Caco-2 (cell line): Measurements from ENCODE around the gene CD33. TPM values are rescaled to one million over a fixed set of nuclear protein-coding genes. Genes with fewer than 3 reads are reported as not detected.

Experiments
- BruUV-seq: library from RNA; stranded (reverse); fragments of 400-500 nt; replicated peaks from 2 replicates; lab custom pipeline; 2021; lab: Mats Ljungman, UMichigan
- CTCF ChIA-PET: fragments of 300-600 bp; sonication (Branson Sonifier 250); formaldehyde crosslinking; loops from one replicate; lab custom pipeline; 2022; ENCODE audit warnings: antibody characterized with exemption; lab: Charles Lee
- POLR2A ChIA-PET: fragments of 300-600 bp; sonication (Branson Sonifier 250); formaldehyde crosslinking; loops from one replicate; lab custom pipeline; 2022; ENCODE audit warnings: antibody characterized with exemption; lab: Charles Lee
- DNase-seq, 2 experiments: peaks; one replicate each; pipeline versions ENCODE4 v3.0.0 to v3.0.0-alpha.2; 2020 to 2022
- H3K27me3 ChIP-seq: replicated peaks from 2 replicates; pipeline ENCODE4 v1.6.0; 2011; ENCODE audit warnings: low read length; ENCODE audit not compliant: control insufficient read depth, insufficient read depth
- H3K36me3 ChIP-seq: 2 replicates; pipeline ENCODE4 v1.5.1; 2011; ENCODE audit warnings: low read length; ENCODE audit not compliant: control insufficient read depth, insufficient read depth
- H3K4me1 ChIP-seq: fragments of 250-450 bp; sonication (Bioruptor Pico); 2 replicates; pipeline ENCODE4 v1.5.1; 2020; ENCODE audit warnings: mild to moderate bottlenecking
- H3K4me3 ChIP-seq: 2 replicates; pipeline ENCODE4 v1.5.1; 2011; ENCODE audit warnings: low read depth, mild to moderate bottlenecking, control low read depth, low read length
- H3K9me3 ChIP-seq: fragments of 250-450 bp; sonication (Bioruptor Pico); 2 replicates; pipeline ENCODE4 v1.5.1; 2020; ENCODE audit warnings: mild to moderate bottlenecking, moderate library complexity
- H3K27ac Mint-ChIP-seq: one replicate; pipeline ENCODE4 v1.8.0; 2022; ENCODE audit warnings: mixed read lengths; ENCODE audit not compliant: unreplicated experiment
- H3K27me3 Mint-ChIP-seq: one replicate; pipeline ENCODE4 v1.8.0; 2022; ENCODE audit warnings: mixed read lengths; ENCODE audit not compliant: insufficient read depth, unreplicated experiment
- H3K36me3 Mint-ChIP-seq: one replicate; pipeline ENCODE4 v1.8.0; 2022; ENCODE audit warnings: mild to moderate bottlenecking, mixed read lengths; ENCODE audit not compliant: insufficient read depth, unreplicated experiment
- H3K4me1 Mint-ChIP-seq: one replicate; pipeline ENCODE4 v1.8.0; 2022; ENCODE audit warnings: low read depth, mixed read lengths; ENCODE audit not compliant: unreplicated experiment
- H3K4me3 Mint-ChIP-seq: one replicate; pipeline ENCODE4 v1.8.0; 2022; ENCODE audit warnings: mild to moderate bottlenecking, moderate library complexity, mixed read lengths; ENCODE audit not compliant: unreplicated experiment
- H3K9me3 Mint-ChIP-seq: one replicate; pipeline ENCODE4 v1.8.0; 2022; ENCODE audit warnings: mixed read lengths; ENCODE audit not compliant: unreplicated experiment
- CTCF ChIP-seq, 2 experiments: fragments of 200-600 bp in 1 of 2; IDR thresholded peaks; 1 replicate in 1 of 2; 2 replicates in 1 of 2; pipeline versions ENCODE4 v1.5.1 to v1.8.0; 2011 to 2022; ENCODE audit warnings: antibody characterized with exemption in 1 of 2, control low read depth in 1 of 2, inconsistent platforms in 1 of 2, low read depth in 1 of 2, low read length in 1 of 2, mild to moderate bottlenecking in 1 of 2, moderate library complexity in 1 of 2; ENCODE audit not compliant: insufficient read depth in 1 of 2, severe bottlenecking in 1 of 2, unreplicated experiment in 1 of 2
- intact Hi-C: fragments of 100-400 bp; cut with micrococcal nuclease; formaldehyde crosslinking; loops from one replicate; pipeline ENCODE4 v1.10.0; 2022; ENCODE audit not compliant: unreplicated experiment
- total RNA-seq: library from RNA; stranded (reverse); gene quantifications from 2 replicates; pipeline ENCODE4 v1.2.3, GENCODE V29; 2022

The CD33 gene
- total RNA-seq, 1 experiment from 2014 or later: not detected

- Mint-ChIP-seq H3K27me3 (peaks cover 6% of the 10 kb centered on the region), H3K9me3 (peaks cover 9% of the 10 kb centered on the region), H3K27ac (no peak overlapping the region), H3K4me3 (no peak overlapping the region), H3K4me1 (no peaks in the 10 kb centered on the region), H3K36me3 (no peaks in the 10 kb centered on the region)
- Histone ChIP-seq H3K4me3 (no peak overlapping the region), H3K36me3 (no peaks in the 10 kb centered on the region), H3K4me1 (no peaks in the 10 kb centered on the region), H3K27me3 (no peaks in the 10 kb centered on the region), H3K9me3 (peaks cover 4% of the 10 kb centered on the region; the same call in 1 of the 2 replicates)
- no TSS peak for BruUV-seq
- intact Hi-C loops: no loop called here
- ChIA-PET POLR2A (no interaction called here), CTCF (no interaction called here)
- no peak for DNase-seq
- no peak for TF ChIP-seq CTCF (IDR thresholded peaks at IDR 0.05; ENCODE audit: insufficient read depth in 1 of 2, low read depth in 1 of 2, low read length in 1 of 2, severe bottlenecking in 1 of 2, unreplicated experiment in 1 of 2)
These were observed 26.6 kb downstream of the CD33 start for GRCh38 chr19:51251468-51251820.

DNA sequence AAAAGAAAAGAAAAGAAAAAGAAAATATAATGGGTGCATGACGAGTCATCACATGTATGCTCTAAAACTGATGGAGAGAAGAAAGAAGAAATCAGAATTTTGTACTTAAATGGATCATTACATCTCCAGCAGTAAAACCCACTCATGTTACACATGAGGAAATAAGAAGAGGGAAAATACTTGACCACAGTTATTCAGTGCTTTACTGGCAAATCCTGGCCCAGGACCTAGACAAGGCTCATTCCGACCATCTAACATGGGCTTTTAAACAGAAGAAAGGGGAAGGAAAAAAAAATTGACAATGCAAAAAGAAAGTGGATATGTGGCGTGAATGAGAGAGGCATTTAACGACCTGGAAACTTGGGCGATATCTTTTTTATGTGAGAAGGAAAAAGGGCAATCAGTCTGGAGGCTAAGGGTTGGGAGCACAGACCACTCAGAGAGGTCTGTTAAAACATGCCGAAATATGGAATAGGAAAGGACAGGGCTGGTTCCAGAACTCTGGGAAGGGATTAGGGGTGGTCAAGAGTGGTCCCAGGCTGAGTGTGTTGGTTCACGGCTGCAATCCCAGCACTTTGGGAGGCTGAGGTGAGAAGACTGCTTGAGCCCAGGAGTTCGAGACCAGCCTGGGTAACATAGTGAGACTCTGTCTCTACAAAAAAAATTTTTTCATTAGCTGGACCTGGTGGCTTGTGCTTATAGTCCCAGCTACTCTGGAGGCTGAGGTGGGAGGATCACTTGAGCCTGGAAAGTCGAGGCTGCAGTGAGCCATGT, 27.6 kb downstream of the CD33 start:
- CTCF ChIA-PET: no interaction called here

More for the DNA sequence above, 27.6 kb downstream of the CD33 start:
- H3K36me3 Mint-ChIP-seq: no peaks in the 10 kb centered on the region
- POLR2A ChIA-PET: no interaction called here
- H3K9me3 Mint-ChIP-seq: peaks cover 9% of the 10 kb centered on the region
- Histone ChIP-seq H3K9me3 (peaks cover 4% of the 10 kb centered on the region; the same call in 1 of the 2 replicates), H3K4me1 (no peaks in the 10 kb centered on the region), H3K4me3 (no peak overlapping the region), H3K27me3 (no peaks in the 10 kb centered on the region), H3K36me3 (no peaks in the 10 kb centered on the region)
- intact Hi-C loops: no loop called here
- no peak for DNase-seq
- peaks cover 6% of the 10 kb centered on the region for H3K27me3 Mint-ChIP-seq
- no peak overlapping the region for H3K27ac Mint-ChIP-seq
- no peak overlapping the region for H3K4me3 Mint-ChIP-seq
- H3K4me1 Mint-ChIP-seq: no peaks in the 10 kb centered on the region
- no peak for TF ChIP-seq CTCF (IDR thresholded peaks at IDR 0.05; ENCODE audit: insufficient read depth in 1 of 2, low read depth in 1 of 2, low read length in 1 of 2, severe bottlenecking in 1 of 2, unreplicated experiment in 1 of 2)
- no TSS peak for BruUV-seq
